HG02610 (cell line): ENCODE measurements around the gene CLPTM1L.

Experiments
- ATAC-seq: cut with Tn5 transposase; IDR thresholded peaks from one replicate; pipeline ENCODE4 v1.9.1; 2021; ENCODE audit warnings: mild to moderate bottlenecking, moderate library complexity; ENCODE audit not compliant: unreplicated experiment

The CLPTM1L gene, protein sequence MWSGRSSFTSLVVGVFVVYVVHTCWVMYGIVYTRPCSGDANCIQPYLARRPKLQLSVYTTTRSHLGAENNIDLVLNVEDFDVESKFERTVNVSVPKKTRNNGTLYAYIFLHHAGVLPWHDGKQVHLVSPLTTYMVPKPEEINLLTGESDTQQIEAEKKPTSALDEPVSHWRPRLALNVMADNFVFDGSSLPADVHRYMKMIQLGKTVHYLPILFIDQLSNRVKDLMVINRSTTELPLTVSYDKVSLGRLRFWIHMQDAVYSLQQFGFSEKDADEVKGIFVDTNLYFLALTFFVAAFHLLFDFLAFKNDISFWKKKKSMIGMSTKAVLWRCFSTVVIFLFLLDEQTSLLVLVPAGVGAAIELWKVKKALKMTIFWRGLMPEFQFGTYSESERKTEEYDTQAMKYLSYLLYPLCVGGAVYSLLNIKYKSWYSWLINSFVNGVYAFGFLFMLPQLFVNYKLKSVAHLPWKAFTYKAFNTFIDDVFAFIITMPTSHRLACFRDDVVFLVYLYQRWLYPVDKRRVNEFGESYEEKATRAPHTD

DNA sequence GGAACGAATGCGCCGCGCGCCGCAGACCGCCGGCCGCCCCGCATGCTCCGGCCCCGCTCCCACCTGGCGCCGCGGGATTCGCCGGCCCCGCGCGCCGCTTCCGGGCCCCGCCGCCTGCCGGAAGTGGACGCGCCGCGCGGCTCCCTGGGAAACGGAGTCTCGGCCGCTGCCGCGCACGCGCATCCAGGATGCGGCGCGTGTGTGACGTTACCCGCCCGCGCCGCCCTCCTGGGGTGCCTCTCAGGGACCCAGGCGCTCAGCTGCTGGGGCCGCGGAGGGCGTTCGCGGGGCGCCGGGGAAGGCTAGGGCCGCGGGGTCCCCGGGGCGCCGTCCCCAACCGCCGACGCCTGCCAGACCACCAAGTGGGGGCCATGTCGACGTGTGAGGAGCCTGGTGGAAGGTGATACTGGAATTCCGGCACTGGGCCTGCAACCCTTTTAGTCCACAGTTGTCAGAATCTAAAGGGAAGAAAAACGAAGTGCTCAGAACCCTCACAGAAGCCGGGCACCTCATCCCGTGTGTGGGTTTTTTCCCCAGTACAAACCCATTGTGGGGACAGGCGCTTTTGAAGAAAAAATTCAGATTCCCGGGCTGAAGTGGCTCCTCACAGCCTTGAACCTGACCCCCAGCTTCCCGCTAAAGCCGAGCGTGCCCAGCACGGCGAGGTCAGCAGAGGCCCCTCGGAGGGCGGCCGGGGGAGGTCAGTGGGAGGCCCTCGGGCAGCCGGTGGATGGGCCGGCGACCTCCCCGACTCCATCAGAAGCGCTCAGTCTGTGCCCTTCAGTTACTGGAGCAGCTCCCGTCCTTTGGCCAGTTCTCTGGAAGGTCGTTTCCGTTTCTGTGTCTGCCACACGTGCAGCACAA, at the start of gene CLPTM1L:
TSS of gene CLPTM1L (minus strand) at position 125 of the 864 bp plus-strand sequence. CDS start 258 bp downstream, outside the sequence.
- ATAC-seq, result peak; percentile 86

DNA sequence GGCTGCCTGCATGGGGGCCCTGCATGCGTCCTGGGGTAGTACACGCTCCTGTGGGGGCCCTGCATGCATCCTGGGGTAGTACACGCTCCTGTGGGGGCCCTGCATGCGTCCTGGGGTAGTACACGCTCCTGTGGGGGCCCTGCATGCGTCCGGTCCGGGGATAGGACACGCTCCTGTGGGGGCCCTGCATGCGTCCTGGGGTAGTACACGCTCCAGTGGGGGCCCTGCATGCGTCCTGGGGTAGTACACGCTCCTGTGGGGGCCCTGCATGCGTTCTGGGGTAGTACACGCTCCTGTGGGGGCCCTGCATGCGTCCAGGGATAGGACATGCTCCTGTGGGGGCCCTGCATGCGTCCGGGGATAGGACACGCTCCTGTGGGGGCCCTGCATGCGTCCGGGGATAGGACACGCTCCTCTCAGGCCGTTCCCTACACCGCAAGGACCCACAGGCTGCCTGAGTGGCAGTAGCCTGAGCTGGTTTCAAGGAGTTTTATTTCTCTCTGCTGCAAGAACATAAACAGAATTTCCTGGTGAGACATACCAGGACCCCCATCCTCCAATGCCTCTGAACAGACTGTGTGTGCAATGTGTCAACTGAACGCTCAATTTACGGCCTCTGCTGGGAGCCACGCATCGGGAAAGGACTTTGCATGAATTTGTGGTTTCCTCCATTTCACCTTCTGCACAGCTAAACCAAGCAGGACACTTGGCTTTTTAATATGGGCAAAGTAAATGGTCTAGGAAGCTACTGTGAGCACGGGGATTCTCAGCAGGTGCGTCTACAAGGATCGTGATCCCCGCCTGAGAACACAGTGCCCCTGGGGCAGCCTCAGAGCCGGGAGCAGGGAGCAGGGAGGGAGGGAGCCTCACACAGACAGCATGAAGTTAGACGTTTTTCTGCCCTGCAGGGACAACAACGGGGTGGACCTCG, 48.9 kb upstream of the CLPTM1L start:
- ATAC-seq, result no peak

DNA sequence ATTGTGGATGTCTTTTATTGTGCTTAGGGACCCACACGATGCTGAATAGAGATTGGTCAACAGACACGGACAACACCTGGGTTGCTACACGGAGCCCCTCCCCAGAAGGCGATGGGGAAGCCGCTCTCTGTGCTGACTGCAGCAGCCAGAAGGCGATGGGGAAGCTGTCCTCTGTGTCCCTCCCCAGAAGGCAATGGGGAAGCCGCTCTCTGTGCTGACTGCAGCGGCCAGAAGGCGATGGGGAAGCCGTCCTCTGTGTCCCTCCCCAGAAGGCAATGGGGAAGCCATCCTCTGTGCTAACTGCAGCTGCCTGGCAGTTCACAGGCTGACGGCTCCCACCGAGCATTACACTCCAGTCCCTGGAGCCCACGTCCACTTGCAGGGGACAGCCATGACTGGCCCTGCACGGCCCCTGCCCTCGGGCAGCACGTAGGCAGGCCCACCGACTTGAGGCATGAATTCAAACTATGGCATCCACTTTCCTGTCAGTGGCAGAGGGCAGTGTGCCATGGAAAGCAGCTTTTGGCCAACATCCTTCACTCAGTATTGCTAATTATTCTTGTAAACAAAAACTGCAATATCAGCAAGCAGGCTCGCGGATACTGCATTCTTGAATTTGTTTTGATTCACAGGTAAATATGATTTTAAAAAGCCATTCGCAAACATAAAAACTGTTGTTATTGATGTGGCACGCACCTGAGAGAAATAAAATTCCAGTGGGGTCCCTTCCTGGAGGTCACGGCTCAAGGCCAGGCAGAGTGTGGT, 48.1 kb upstream of the CLPTM1L start:
- no peak for ATAC-seq

DNA sequence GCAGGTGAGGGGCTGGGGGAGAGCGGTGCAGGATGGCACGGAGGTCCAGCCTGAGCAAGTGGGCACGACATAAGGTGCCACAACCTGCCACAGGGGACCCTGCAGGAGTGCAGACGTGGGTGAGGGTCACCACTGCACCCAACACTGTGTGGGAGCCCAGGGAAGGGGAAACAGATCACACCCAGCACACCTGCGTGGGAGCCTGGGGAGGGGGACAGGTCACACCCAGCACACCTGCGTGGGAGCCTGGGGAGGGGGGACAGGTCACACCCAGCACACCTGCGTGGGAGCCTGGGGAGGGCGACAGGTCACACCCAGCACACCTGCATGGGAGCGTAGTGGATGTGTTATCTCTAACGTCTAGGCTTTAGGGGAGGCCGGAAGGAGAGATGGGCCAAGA, 47.4 kb upstream of the CLPTM1L start:
- no peak for ATAC-seq

DNA sequence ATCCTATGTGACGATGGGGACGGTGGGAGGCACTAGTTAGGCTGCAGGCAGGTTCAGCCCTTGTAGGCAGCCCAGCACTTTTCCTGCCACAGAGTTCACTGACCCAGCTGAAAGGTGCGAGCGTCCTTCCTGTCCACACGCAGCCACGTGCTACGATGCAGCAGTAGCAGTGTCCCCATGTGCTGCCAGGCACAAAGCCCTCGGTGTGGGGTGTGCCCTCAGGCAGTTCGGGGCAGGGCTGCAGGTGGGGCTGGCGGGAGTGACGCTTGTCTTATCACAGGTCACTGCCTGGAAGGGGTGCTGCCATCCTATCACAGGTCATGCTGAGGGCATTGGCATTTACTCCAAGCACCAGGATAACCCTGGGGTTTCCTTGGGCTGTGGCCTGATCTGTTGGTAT, 46.8 kb upstream of the CLPTM1L start:
- no peak for ATAC-seq

DNA sequence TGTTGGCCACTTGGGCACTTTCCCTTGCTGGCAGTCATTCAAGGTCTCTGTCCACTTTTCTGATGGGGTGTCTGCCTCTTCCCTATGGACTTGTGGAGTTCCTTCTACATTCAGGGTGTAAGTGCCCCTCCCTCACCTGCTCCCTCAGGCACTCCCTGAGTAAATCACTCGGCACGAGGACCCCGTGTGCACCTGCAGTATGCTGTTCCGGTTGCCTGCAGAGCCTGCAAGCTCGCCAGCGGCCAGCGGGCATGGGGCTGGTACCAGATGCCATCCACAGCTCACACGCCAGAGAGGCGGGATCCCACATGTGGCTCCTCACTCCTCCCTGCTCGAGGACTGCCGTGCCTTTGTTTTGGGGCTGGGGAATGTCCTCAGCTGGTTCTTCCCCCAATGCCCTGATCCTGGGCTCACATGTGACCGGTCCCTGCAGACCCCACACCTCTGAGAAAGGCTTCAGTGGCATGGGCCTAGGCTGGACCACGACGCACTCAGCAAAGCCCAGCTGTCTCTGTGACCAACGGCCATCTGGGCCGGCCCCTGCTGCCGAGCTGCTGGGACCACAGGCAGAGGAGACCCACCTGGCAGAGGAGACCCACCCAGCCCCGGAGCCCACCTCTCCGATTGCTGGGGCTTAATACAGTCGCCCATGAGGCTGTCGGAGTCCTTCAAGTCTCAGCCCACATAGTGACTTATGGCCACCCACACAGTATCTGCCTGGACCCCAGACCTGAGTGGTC, 46.1 kb upstream of the CLPTM1L start:
- no peak for ATAC-seq

DNA sequence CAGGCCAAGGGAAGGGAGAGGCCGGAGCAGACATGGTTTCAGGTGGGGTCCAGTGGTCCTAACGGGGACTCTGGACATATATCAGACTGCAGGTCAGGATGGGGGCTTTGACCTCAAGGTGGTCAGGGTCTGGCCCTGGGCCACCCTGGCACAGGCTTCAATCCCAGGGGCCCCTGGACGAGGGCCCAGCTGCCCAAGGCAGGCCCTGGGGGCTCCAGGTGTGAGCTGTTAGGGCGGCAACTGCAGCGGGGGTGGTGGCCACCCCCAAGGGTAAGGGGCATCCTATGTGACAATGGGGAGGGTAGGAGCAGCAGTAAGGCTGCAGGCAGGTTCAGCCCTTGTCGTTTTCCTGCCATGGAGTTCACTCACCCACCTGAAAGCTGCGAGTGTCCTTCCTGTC, 45.4 kb upstream of the CLPTM1L start:
- ATAC-seq, result no peak

DNA sequence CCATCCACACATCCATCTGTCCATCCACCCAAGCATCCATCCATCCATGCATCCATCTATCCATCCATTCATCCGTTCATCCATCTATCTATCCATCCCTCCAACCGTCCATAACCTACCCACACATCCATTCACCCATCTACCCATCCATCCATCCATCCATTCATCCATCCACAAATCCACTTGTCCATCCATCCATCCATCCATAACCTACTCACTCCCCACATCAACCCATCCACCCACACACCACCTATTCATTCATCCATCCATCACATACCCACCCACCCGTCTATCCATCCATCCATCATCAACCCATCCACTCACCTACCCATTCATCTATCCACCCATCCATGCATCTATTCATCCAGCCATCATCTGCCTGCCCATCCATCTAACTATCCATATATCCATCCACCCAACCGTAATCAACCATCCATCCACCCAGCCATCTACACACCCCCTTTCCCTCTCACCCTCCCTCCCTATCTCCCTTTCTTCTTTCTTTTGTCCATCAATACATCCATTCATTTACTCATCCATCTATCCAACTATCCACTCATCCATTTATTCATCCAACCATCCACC, 43.6 kb upstream of the CLPTM1L start:
- ATAC-seq, result no peak

DNA sequence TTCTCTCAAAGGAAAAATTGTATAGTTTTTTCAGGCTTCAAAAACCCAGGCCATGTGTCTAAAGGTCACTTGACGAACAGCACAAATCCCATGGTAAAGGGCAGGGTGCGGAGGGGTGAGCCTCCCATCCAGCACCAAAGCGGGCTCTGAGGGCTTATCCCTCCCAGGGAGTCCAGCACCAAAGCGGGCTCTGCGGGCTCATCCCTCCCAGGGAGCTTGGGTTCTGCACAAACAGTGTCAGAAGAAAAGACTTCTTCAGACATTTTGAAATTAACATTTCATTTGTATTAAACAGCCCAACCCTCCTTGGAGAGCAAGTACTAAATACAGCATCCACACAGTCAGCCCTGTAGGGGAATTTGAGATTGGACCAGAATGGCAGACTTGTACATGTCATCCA, 43.0 kb upstream of the CLPTM1L start:
- ATAC-seq, result no peak

DNA sequence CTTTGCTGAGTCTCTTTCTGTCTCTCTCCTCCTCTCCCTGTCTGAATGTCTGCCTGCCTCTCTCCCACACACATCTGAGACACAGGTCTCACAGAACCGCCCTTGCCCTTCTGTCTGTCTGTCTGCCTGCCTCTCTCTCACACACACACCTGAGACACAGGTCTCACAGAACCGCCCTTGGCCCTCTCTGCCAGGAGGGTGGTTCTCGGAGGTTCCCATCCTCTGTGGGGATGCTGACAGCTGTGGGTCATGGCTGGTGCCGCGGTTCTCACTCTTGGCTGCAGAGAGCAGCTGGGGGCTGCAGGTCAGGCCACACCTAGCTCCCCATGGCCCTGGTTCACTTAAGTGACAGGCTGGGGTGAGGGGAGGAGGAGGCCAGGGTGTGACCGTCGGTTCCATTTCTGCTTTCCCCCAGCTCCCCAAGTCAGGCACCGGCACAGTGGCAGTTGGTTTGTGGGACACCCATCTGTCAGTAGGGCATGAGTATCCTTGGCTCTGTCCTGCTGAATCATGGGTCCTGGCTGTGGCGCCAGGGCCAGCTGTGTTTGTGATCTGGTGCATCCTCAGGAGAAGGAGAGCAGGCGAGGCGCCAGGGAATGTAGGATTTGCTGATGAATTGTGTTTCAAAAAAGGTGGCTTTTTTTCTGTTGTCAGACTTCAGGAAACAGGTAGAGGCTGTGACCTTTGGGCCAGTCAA, 42.3 kb upstream of the CLPTM1L start:
- ATAC-seq, result no peak

DNA sequence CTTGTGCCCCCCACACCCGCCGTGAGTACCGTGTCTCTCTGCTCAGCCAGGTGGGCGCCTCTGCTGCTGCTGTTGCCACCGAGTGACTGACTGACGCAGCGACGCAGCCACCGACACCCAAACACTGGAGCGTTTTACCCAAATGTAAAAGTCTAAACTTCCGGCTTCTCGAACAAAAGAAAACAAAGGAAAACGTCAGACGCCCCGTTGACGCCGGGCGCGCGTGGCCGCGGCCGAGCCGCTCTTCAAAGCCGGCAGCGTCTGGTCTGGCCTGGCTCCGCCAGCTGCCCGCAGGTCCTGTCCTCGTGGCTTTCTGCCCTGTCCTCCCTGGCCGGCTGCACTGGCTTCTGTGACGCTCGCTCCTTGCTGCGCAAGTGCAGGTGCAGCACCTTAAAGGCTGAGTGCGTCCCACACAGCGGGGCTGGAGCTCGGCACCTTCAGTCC, 41.4 kb upstream of the CLPTM1L start:
- peak; percentile 32 for ATAC-seq

DNA sequence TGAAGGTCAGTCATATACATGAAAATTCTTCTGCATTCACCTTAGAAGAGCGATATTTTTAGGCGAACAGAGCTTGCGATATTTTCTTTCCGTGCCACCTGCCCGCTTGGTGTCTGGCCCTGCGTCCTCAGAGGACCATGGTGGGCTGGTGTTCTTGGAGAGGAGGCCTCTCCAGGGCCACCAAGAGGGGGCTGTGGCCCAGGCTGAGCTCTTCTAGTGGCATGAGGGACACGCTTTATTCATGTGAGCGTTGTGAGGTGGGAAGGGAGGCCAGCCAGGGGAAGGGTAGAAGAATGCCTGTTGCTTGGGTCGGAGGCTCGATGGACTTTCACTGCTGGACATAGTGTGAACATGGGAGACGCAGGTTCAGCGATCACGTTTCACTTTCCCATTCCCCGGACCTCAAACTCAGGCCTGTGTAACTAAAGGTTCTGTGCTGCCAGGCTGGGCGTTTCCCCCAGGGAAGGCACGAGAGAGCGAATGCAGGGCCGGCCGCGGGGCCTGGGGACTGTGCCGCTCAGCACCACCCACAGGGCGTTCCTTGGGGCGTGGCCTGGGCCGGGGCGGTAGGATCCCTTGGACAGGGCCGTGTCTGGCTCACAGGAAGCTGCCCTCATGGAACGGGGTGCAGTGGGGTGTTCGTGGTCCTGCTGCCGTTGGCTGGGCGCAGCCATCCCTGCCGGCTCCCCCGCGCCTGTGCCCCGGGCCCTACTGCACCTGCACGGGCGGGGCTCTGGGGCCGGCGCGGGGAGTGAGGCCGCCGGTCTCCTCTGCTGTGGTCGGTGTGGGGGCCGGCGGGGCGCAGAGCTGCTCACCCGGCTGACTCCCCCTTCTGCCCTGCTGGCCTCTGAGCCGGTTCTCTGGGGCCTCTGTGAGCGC, 40.7 kb upstream of the CLPTM1L start:
- ATAC-seq, result peak; percentile 94

DNA sequence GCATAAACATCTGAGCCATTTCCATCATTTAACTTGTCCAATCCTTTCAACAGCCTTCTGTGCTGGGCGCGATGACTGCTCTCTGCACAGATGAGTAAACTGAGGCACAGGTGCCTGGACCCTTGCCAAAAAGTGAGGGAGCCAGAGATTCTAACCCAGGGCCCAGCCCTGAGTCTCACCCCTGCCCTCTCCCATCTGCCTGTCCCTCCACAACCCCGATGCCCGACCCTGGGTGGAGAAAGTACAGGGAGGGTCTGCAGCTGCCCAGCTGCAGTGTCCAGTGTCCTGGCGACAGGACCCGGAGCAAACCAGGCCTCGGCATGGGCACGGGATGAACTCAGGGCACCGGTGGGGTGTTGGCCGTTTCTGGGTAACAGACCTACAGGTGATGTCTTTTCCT, 39.6 kb upstream of the CLPTM1L start:
- ATAC-seq, result no peak

DNA sequence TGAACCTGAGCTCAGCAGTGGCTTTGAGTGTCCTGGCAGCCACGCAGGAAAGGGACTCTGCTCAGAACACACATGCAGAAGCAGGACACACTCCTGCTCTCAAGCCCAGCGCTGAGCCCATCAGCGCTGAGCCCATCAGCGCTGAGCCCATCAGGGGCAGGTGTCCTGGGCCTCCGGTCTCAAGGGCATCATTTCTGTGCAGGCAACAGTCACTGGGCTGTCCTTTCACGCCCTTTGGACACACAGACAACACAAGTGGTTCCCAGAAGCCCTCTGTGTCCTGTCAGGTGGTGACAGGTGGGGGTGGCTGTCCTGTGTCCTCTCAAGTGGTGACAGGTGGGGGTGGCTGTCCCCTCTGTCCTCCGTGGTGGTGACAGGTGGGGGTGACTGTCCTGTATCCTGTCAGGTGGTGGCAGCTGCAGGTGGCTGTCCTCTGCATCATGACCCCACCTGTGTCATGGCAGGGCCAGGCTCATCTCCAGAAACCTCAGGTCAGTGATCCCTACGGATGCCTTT, 39.0 kb upstream of the CLPTM1L start:
- no peak for ATAC-seq

DNA sequence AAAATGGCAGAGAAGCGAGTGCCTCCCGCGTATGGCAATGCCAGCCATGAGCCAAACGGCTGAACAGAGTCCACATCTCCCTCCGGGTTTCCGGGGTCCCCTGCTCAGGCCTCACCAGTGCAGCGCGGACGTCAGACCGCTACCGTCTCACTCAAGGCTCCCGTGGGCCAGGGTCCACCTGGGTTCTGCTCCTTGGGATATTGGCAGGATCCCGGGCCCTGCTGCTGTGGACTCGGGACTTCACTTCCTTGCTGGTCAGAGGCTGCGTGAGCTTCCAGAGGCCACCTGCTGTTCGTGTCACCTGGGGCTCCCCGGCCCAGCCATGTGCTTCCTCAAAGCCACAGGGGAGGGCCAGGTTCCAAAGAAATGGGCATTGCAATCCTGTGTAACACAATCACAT, 38.4 kb upstream of the CLPTM1L start:
- no peak for ATAC-seq

DNA sequence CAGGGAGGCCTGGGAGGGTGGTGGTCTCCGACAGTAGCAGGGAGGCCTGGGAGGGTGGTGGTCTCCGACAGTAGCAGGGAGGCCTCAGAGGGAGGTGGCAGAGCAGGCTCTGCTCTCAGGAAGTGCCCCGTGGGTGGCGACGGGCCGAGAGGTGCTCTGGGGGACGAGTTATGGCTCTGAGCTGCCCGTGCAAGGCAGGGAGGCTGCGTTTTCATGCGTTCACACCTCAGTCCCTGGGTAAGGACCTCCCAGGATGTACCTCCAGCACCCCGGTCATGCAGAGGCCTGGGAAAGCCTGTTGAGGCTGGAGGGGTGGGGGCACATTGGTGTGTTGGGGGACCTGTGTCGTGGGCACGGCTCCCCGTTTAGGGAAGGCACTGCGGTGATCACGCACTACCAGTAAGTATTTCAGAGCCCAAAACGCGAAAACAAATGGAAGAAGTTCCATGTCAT, 37.4 kb upstream of the CLPTM1L start:
- no peak for ATAC-seq
